Endothelial cell of hepatic sinusoid (primary cell): ENCODE results near the gene MYZAP.

Experiments
- in situ Hi-C: cut with HindIII; loops from 2 replicates; pipeline ENCODE4 v1.10.0; 2017; ENCODE audit warnings: low sequenced_read_pairs

Gene MYZAP

DNA sequence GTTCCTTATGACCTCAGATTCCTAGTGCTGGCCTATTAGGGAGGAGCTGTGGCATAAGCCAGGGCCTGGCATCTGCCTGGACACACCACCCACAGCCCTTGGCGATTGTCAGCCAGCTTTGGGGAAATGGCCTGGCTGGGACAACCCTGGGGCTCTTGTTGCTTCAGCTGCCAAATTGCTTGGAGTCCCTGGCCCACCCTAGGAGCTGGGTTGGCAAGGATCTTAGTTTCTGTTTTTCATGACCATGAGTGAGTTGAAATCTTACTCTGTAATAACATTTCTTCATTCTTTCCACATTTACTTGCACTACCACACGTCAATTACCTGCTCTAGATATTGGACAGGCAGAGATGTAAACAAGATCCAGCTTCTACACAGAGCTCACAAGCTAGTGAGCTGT is 1.9 kb upstream of the MYZAP start:
- in situ Hi-C loops, result no loop called here

DNA sequence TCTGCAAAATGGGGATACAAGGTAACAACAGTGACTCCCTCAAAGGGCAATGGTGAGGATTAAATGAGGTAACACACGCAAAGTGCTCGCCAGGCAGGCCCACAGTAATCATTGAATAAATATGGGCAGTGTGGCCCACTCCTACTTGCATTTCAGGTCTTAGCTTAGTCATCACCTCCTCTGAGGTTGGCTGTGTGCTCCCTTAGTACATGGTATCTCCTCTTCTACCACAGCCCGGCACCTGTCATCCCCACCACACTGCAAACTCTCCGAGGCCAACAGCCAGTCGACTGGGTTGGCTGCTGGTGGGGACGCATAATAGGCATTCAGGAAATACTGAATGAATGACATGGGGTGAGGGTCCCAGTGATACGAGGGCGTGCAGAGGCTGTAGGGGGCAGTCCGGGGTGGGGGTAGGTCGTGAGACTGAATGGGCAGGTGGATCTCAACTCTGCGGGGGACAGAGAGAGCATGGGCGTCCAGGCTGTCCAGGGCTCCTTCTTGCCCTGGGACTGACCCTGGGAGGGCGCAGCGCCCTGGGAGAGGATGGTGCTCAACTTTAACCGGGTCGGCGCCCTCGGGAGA is 375 bp upstream of the MYZAP start:
- in situ Hi-C loops, result no loop called here

DNA sequence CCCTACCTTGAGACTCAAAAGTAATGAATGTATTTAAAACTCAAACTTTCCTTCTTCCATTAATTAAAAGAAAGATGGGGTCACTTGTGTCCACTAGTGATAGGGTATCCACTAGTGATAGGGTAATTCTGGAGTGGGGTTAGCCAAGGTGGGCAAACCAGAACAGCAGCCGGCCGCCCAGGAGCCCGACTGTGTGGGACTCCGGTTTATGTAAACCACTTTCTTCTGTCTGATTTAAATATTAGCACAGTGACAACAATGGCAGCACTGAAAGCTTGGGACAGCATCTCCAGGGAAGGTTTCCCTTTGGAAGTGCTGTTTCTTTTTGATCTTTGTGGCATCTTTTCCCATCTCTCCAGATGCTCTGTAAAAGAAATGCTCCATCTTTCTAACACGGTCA is 722 bp downstream of the MYZAP start:
- in situ Hi-C loops, result no loop called here

DNA sequence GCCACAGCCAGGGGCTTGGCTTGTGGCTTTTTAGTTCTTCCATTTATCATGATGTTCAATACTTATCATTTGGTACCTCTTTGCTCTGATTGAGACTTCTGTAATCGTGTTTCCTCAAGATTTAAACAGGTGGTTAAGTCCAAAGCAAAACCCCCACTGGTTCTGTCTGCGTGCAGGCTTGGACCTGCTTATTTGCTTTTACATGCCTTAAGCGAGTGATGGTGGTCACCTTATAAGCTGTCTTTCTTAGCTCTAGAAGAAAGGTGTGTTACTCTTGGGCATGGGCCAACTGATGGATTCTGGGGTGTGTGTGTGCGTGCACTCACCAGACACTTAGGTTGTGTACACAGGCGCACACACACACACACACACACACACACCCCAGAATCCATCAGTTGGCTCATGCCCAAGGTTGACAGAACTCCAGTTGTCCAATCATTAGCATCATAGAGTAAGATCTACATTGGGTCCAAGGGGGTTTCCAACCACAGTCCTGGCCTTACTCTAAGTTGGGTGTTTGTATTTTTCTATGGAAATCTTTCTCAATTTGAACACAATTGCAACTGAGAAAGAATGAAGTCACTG is 1.2 kb downstream of the MYZAP start:
- in situ Hi-C loops, result no loop called here

DNA sequence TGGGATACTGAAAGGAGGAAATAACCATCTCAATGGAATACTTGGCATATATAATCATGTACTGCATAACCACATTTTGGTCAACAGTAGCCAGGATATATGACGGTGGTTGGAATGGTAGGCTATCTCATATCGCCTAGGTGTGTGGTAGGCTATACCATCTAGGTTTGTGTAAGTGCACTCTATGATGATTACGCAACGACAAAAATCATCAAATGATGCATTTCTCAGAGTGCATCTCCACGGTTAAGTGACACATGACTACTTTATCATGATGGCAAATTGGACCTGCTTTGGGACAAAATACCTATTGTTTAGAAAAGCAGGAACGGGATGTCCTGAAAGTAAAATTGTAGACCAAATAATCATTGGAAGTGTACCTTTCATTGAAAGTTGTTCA is 2.8 kb downstream of the MYZAP start:
- in situ Hi-C loops, result no loop called here

DNA sequence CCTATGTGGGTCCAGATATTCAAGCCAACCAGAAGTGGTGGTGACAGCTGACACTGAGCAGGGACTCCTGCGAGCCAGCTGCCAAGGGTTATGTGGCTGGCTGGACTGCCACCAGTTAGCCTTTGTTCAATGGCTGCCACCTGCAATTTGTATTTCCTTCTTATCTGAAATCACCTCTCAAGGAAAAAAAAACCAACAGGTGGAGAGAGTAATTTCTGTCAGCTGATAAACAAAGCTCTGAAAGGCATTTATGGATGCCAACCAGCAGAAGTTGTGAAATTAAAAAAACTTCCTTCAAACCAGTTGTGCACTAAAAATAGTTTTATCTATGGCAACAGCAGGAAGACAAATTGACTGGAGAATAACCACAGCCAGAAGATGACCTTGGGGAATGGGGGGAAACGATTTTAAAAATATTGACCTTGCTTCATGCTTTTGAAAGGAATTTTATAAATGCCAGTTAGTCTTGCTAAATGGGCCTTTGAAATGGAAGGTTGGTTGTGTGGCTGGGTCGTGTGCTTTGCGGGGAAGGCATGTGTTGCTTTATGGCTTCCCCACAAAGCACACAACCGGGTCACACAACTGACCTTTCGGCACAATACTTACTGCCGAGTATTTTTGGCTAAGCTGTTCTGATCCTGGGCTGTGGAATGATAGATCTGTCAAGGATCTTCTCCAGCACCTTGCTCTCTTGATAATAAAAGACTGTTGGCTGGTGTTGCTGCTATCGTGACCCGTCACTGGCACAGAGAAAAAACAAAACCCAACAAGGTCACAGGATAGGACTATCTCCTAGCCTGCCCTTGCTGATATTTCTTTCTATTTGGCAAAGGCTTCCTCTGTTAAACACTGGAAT is 3.5 kb downstream of the MYZAP start:
- in situ Hi-C loops, result no loop called here

DNA sequence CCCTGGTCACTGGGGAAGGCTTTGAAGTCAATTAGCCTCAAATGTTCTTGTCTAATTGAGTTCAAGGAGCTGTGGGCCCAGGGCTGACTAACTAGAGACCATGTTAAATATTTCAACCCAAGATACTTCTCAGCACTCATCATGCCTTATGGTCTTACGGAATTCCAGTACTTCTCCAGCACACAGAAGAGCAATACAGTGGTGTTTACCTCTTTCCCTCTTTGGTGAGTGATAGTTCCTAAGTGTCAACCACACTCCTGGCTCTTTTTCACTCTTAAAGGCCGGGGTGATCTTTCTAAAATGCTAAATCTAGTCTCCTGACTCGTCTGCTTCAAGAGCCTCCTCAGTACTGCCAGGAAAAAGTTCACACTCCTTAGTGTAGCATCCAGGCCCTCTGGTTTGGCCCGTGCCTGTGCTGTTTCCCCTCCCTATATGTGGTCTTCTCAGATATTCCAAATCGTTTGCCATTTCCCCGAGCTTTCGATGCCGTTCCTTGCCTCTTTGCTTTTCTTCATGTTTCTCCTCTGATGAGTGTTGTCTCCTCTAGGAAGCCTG is 4.7 kb downstream of the MYZAP start:
- in situ Hi-C loops, result no loop called here

DNA sequence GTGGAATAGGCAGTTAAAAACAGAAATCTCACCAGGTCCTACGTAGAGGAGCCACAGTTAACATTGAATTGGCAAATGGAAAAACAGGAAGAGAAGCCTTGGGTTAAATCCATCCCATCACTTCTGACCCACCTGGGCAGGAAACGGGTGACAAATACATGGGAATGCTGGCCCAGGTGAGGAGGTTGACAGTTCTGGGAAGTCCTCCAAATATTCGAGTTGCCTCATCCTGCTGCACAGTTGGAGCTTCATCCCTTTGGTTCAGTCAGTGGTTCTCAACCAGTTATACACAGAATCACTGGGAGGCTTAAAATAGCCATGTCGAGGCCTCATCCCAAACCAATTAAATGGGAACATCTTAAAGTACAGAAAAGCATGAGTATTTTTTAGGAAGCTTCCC is 5.3 kb downstream of the MYZAP start:
- in situ Hi-C loops, result no loop called here

DNA sequence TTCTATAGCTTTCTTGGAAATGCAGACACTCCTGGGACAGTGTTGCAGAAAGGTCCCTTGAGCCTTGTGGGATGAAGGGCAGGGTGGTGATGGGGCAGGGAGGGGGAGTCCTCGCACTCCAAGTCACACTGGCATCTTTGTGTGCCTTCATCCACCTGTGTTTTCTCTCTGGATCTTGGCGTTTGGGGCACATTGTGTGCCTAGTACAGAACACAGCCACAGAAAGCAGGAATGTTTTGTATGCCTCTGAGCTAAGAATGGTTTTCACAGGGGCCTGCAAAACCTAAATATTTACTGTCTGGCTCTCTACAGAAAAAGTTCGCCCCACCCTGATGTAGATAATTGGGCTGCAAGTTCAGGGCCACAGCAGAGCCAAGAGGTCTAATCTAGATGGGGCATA is 5.7 kb downstream of the MYZAP start:
- in situ Hi-C loops, result no loop called here

DNA sequence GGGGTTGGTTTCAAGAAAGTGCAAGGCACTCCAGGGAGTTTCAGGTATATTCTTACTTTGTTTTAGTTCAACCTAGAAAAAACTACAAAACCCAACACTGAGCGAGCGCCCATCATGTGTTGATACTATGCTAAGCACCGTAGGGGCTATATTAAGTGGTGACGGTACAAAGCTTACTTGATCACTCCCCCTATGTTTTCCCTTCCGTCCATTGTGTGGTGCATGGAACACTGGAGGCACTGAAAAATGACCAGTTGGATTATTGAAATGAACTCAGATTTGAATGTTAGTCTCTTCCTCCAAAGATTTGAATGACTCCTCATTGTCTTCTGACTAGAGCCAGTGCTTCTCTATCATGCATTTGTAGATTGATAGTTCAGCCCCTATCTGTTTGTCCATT is 6.6 kb downstream of the MYZAP start:
- in situ Hi-C loops, result no loop called here

DNA sequence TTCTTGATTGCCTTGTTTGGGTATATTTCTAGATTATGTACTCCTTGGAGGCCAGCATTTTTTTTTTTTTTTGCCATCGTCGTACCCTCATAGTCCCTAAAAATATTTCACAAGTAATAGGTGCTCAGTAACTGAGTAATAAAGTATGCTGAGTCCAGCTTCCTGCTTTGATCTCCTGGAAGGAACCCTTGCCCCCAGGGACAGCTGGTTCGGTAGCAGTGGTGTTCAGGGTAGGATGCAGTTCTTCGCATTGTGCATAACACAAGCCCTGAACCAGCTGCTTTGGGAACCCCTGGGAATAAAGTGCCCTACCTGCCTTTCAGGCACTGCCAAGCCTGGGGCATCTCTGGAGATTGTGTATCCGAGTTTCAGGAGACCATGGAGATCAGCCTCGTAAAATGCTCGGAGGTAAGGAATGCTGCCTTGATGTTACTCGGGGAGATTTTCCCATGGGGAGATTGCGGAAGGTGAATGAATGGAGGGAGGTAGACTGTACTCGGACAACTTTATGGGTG is 7.6 kb downstream of the MYZAP start:
- in situ Hi-C loops, result no loop called here

DNA sequence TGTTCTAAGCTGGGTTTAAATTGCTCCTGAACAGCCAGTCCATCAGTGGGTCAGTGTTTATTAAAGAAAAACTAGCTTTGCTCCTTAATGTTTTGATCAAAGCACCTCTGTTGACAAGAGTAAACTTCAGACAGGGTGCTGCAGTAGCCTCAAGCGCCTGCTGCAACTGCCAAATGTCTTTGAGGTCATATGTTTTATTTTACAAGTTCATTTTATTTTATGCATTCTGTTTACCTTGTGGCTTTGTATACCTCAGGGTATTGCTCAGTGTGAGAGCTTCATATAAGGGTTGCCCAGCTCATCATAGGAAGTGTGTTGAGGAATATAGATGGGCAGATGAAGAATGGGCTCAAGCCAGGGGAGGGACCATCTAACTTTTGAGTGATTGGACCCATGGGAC is 8.5 kb downstream of the MYZAP start:
- in situ Hi-C loops, result no loop called here

DNA sequence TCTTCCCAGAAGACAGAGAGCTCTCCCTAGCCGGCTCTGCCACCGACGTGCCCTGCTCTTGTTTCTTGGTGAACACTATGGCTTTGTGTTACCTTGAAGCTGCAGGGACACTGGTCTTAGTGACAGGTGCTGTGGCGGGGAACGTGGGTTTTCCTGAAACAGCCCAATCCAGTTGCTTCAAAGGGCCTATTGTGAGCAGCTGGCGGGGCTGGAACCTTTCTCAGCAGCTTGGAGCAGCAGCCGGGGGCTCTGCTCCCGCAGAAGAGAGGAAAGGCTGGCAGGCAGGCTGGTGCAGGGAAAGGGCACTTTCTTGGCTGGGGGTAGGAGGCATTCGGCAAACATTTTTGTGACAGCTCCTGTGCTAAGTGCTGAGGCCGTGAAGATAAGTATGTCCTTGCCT is 12.8 kb downstream of the MYZAP start:
- in situ Hi-C loops, result no loop called here

DNA sequence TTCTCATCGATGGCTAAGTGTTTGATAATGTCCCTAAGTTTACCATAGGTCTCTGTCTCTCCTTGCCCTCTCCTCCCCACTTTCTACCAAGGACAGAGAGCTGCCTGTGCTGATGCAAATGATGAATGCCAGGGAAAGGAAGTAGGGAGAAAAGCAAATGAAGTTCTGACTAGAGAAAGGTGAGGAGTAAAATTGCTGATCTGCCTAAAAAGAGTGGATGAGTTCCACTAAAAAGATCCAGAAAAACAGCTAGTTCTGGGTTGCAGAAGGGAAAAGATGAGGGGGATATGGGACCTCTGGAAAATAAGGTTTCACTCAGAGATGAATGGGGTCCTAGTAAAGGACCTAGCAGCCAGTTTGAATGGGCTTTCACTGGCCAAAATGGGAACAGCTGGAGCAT is 13.8 kb downstream of the MYZAP start:
- in situ Hi-C loops, result no loop called here

DNA sequence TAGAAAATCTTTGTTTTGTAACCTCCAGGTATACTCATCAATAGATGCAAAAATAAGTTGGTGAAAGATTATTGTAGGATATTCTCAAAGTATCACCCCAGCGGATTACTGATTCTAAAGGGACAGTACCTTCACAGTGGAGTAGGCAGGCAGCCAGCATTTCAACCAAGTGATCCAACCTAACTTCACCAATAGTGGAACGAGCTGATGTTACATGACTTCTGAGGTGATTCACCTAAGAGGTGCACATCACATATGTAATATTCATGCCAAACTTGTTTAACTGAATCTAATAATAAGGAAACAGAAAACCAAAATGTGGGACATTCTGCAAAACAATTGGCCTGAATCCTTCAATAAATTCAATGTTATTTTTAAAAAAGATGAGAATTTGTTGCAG is 14.3 kb downstream of the MYZAP start:
- in situ Hi-C loops, result no loop called here

DNA sequence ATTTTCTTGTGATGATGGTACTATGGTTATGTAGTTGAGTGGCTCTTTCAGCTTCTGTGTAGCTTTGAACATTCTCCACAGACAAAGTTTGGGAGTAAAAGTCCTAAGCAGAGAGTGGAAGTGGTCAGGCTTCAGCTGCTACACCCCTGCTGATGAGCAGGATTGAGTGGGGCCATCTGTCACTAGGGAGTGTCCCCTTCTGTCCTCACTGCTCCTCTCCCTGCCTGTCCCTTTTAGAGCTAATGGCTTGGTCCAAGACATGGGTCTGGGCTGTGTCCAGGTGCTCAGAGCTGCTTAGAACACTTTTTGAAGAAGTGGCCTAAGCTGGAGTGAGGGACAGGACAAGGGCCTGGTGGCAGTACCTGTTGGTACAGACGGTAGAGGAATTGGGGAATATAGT is 15.1 kb downstream of the MYZAP start:
- in situ Hi-C loops, result no loop called here

DNA sequence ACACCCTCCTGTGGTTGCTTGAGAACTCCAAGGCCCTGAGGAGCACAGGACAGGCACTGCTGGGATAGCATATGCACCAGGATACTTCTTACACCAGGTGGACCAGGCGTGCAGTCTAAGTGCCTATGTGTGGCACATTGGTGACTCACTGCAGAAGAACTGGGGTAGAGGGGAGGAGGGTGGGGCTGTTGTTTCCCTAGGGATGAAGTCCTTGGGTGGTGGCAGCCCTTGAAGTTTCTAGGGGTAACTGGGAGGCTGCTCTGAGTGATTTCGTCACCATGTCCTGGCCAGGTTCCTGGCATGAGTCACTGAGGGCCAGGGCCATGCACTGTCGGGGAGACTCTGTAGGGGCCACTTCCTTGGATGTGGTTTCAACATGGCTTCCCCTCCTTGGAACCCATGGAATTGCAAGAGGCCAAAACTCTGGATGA is 15.9 kb downstream of the MYZAP start:
- in situ Hi-C loops, result no loop called here

DNA sequence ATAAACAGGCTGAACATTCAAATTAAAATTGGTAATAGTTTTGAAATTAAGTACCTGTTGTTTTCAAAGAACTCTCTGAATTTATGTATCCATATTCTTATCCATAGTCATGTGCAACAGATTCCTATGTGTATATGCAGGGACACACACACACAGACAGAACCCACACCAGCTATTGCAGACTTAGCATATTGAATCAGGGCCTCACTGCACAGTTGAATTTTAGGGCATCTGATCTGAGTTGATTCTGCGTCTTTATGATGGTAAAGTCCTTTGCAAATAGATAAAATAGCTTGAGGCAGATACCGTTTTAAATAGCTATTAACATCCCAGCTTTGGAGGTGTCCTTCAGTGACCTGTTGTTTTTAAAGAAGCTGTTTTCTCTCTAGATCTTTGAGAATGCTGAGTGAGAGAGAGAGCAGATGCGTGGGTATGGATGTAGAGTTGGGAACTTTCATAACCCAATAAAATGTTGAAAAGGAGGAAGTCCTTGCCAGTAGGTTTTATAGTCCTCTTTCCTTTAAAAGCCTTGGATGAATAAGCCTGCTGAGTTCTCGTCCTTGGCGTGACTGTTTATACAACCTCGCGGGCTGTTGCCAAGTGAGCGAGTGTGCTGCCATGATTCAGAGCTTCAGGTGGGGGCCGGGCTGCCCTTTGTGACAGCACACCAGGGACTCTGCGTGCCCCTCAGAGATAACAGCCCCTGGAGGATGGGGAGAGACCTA is 18.3 kb downstream of the MYZAP start:
- in situ Hi-C loops, result no loop called here

DNA sequence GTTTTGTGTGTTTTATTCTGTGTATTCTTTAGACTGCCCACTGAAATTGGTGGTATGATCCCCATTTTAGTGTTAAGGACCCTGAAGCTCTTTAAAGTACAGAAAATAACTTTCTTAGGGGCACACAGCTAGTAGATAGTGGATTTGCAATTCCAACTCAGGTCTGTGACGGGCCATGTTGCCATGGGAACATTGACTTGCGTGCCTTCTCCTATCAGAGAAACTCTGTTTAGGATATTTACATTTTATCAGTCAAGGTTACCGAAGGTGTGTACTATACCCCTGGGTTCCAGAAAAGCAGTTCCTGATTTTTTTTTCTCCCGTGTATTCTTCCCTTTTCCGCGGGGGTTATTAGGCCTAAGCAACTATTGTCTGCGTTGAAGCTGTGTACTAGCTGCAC is 19.4 kb downstream of the MYZAP start:
- in situ Hi-C loops, result no loop called here

DNA sequence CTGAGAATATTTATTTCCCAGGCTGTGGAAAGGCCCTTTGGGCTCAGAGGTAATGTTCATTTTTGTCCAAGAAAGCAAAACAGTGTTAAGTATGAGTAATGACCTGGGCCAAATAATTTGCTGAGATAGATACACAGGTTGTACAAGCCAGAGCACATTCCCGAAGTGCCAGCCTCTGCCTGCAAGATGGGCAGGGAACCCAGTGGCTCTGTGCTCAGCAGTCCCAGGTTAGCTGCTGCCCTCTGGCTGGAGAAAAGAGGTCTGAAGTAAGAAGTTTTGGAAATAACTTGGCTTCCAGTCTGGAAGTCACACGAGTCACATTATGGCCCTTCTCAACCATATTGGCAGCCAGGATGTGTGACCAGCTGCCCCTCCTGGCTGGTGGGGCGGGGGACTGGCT is 20.2 kb downstream of the MYZAP start:
- in situ Hi-C loops, result no loop called here

DNA sequence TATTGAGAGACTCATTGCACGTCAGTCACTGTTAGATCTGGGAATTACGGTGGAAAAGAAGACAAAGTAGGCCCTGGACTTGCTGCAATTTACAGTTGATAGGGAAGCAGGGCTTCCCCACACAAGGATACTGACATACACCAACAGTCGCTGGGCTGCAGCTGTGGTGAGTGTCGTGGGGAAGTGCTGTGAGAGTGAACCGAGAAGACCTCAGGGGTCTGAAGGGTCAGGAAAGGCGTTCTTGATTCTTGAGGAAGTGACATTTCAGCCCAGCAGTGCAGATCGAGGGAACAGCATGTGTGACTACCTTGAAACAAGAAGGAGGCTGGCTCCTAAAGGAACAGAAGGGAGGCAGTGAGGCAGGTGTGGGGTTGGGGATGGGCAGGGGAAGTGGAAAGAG is 22.5 kb downstream of the MYZAP start:
- in situ Hi-C loops, result no loop called here
